ENCODE measurements around the gene DOCK2. TPM values are rescaled to one million over a fixed set of nuclear protein-coding genes. Genes with fewer than 3 reads are reported as not detected.

Gene DOCK2
- polyA plus RNA-seq, 1 of the 3 experiments (the other 2 are of a cell fraction), result 3.8 TPM

- CTCF ChIA-PET, result interaction anchor here (1.3 kb wide), 1 partner anchor 346 kb away, joined by 4 read pairs; the partner anchor contains the start of gene INSYN2B
- no peak overlapping the region for H3K27ac ChIP-seq (ENCODE audit: low read depth in 2 of 2, low read length in 1 of 2)
- 71% methylated on average over 1 of the region's 1 CpG for WGBS (ENCODE audit: low lambda C conversion rate)
- H3K27me3 ChIP-seq (ENCODE audit: insufficient read depth), result no peaks in the 10 kb centered on the region
- peaks cover 0 to 1% of the 10 kb centered on the region in 2 experiments; a peak in 3 of 4 replicates for H3K4me1 ChIP-seq (ENCODE audit: control insufficient read depth in 1 of 2, insufficient read depth in 2 of 2, low read depth in 1 of 2, low read length in 1 of 2)
- H3K79me2 ChIP-seq (ENCODE audit: insufficient read depth), result no peaks in the 10 kb centered on the region
- H2AFZ ChIP-seq (ENCODE audit: low read depth), result no peak overlapping the region
- peaks cover 12% of the 10 kb centered on the region for H3F3A ChIP-seq (replicated peaks; ENCODE audit: insufficient read depth)
- no peak for DNase-seq
- POLR2A ChIA-PET, result no interaction called here
- H3K4me2 ChIP-seq, result no peak overlapping the region
- no peak overlapping the region for H3K9ac ChIP-seq
- H3K4me3 ChIP-seq (ENCODE audit: low read depth in 2 of 2, low read length in 1 of 2), result no peak overlapping the region
- TF ChIP-seq FOXJ3 (CRISPR knock-in tag; IDR thresholded peaks at IDR 0.05) (no peak), IRF3 (IDR thresholded peaks at IDR 0.05; ENCODE audit: low read depth, low read length) (no peak), MXI1 (IDR thresholded peaks at IDR 0.05; ENCODE audit: low read depth, low read length) (no peak), ELF1 (IDR thresholded peaks at IDR 0.05) (no peak), EP300 (IDR thresholded peaks at IDR 0.05; ENCODE audit: borderline replicate concordance in 1 of 2, low read depth in 1 of 2, low read length in 1 of 2) (no peak), CHD2 (IDR thresholded peaks at IDR 0.05; ENCODE audit: low read length, partially characterized antibody) (no peak), FOSL2 (IDR thresholded peaks at IDR 0.05; ENCODE audit: borderline replicate concordance, low read depth) (no peak)
- H4K20me1 ChIP-seq (ENCODE audit: insufficient read depth), result no peaks in the 10 kb centered on the region
- peaks cover 0 to 3% of the 10 kb centered on the region in 2 experiments for H3K36me3 ChIP-seq (replicated peaks in 1 of 2; ENCODE audit: control insufficient read depth in 1 of 2, insufficient read depth in 2 of 2, low read length in 1 of 2)
- no peaks in the 10 kb centered on the region for H3K9me2 ChIP-seq
- 0 out of 2 replicates have a peak, but pooled peaks cover 14% of the 10 kb centered on the region for H3K9me3 ChIP-seq
These were observed 2.5 kb upstream of the DOCK2 start for GRCh38 chr5:169634606-169635005.

- Histone ChIP-seq H3K9me2 (no peaks in the 10 kb centered on the region), H2AFZ (ENCODE audit: low read depth) (no peak overlapping the region), H3K27me3 (ENCODE audit: insufficient read depth) (no peaks in the 10 kb centered on the region), H3K9ac (no peak overlapping the region), H4K20me1 (ENCODE audit: insufficient read depth) (no peaks in the 10 kb centered on the region), H3K36me3 (replicated peaks in 1 of 2; ENCODE audit: control insufficient read depth in 1 of 2, insufficient read depth in 2 of 2, low read length in 1 of 2) (peaks cover 0 to 3% of the 10 kb centered on the region in 2 experiments), H3K4me1 (ENCODE audit: control insufficient read depth in 1 of 2, insufficient read depth in 2 of 2, low read depth in 1 of 2, low read length in 1 of 2) (no peaks in the 10 kb centered on the region), H3F3A (replicated peaks; ENCODE audit: insufficient read depth) (peaks cover 5% of the 10 kb centered on the region), H3K27ac (ENCODE audit: low read depth in 2 of 2, low read length in 1 of 2) (no peak overlapping the region), H3K79me2 (ENCODE audit: insufficient read depth) (no peaks in the 10 kb centered on the region), H3K4me3 (ENCODE audit: low read depth in 2 of 2, low read length in 1 of 2) (no peak overlapping the region), H3K4me2 (no peak overlapping the region), H3K9me3 (0 out of 2 replicates have a peak, but pooled peaks cover 14% of the 10 kb centered on the region)
- CTCF ChIA-PET, result no interaction called here
- no peak for TF ChIP-seq NFIC (IDR thresholded peaks at IDR 0.05; ENCODE audit: borderline replicate concordance)
- no peak for TF ChIP-seq RCOR1 (IDR thresholded peaks at IDR 0.05; ENCODE audit: low read length)
- TF ChIP-seq MAX (IDR thresholded peaks at IDR 0.05; ENCODE audit: low read depth), result no peak
- no peak for TF ChIP-seq GABPA (IDR thresholded peaks at IDR 0.05; ENCODE audit: low read depth)
- no peak for TF ChIP-seq USF1 (IDR thresholded peaks at IDR 0.05; ENCODE audit: borderline replicate concordance, low read depth)
- WGBS (ENCODE audit: low lambda C conversion rate), result 59% methylated on average over 1 of the region's 1 CpG
- POLR2A ChIA-PET, result no interaction called here
- no peak for DNase-seq
These were observed 1.1 kb upstream of the DOCK2 start for GRCh38 chr5:169635936-169636335.

Data from SK-N-SH (cell line).